ENCODE data around the gene NCKAP1. TPM values are rescaled to one million over a fixed set of nuclear protein-coding genes. Genes with fewer than 3 reads are reported as not detected.

The NCKAP1 gene
- total RNA-seq, 4 donors from 2014 or later, result 33.8 to 96.5 (median 77.4) TPM

- Histone ChIP-seq H3K27ac (no peak overlapping the region), H3K4me1 (no peaks in the 10 kb centered on the region), H3K36me3 (peaks cover 0 to 32% (median 0%) of the 10 kb centered on the region in 3 donors), H3K9me3 (no peaks in the 10 kb centered on the region), H3K27me3 (no peaks in the 10 kb centered on the region), H3K4me3 (no peak overlapping the region)
- DNase-seq, result no peak
- TF ChIP-seq CTCF (IDR thresholded peaks at IDR 0.05), result no peak
- TF ChIP-seq POLR2A (IDR thresholded peaks at IDR 0.05), result no peak
These were observed 97.0 kb downstream of the NCKAP1 start for GRCh38 chr2:182941121-182941722.

GRCh38 chr2:182937870-182938269 lies 100.4 kb downstream of the NCKAP1 start:
- Histone ChIP-seq H3K27me3 (no peaks in the 10 kb centered on the region), H3K9me3 (no peaks in the 10 kb centered on the region), H3K4me1 (no peaks in the 10 kb centered on the region), H3K4me3 (no peak overlapping the region), H3K27ac (no peak overlapping the region), H3K36me3 (peaks cover 0 to 49% (median 0%) of the 10 kb centered on the region in 3 donors)
- no peak for TF ChIP-seq POLR2A (IDR thresholded peaks at IDR 0.05)
- no peak for TF ChIP-seq CTCF (IDR thresholded peaks at IDR 0.05)
- no peak for DNase-seq

DNA sequence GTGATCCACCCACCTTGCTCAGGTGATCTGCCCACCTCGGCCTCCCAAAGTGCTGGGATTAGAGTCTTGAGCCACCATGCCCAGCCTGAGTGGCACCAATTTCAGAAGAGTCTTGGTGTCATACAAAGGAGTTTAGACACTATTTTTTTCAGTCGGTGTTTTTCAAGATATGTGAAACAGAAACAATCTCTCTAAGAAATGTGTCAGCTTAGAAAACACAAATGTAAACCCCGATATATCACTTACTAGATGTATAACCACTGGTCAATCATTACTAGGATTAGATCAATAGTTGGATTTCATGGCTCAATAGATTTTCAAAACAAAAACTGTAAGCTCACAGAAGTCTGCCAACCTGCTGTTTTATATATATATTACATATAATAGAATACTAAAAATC lies 104.6 kb downstream of the NCKAP1 start:
- no peak for TF ChIP-seq CTCF (IDR thresholded peaks at IDR 0.05)
- TF ChIP-seq POLR2A (IDR thresholded peaks at IDR 0.05), result no peak
- no peaks in the 10 kb centered on the region for H3K4me1 ChIP-seq
- no peak overlapping the region for H3K27ac ChIP-seq
- H3K4me3 ChIP-seq, result no peak overlapping the region
- H3K27me3 ChIP-seq, result no peaks in the 10 kb centered on the region
- H3K36me3 ChIP-seq, result peaks cover 0 to 49% (median 0%) of the 10 kb centered on the region in 3 donors
- H3K9me3 ChIP-seq, result no peaks in the 10 kb centered on the region
- DNase-seq, result no peak

- no peak overlapping the region for H3K4me3 ChIP-seq
- TF ChIP-seq CTCF (IDR thresholded peaks at IDR 0.05) (no peak), POLR2A (IDR thresholded peaks at IDR 0.05) (no peak)
These were observed 108.3 kb downstream of the NCKAP1 start for GRCh38 chr2:182929972-182930371.

DNA sequence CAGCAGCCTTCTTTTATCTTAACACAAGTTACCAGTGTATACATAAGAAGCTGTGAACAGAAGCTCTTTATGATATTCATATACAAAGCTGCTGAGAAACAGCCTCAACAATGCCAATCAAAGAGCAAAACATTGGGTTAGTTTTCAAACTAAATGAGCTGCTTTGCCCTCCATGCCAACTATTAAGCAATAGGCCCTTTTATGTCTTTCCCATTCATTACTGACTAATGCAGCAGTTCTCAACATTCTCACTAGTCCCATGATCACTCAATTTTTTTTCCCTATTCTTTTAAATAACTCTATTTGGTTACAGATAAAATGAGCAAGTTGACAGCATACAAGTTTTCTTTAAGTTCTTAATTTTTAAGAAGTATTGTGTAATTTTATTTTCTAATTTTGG lies 114.0 kb downstream of the NCKAP1 start:
- no peak for DNase-seq
- peaks cover 0 to 68% (median 0%) of the 10 kb centered on the region in 3 donors for H3K36me3 ChIP-seq
- no peaks in the 10 kb centered on the region for H3K9me3 ChIP-seq
- no peak overlapping the region for H3K4me3 ChIP-seq
- H3K27ac ChIP-seq, result no peak overlapping the region
- no peaks in the 10 kb centered on the region for H3K4me1 ChIP-seq
- no peaks in the 10 kb centered on the region for H3K27me3 ChIP-seq
- TF ChIP-seq CTCF (IDR thresholded peaks at IDR 0.05) (no peak), POLR2A (IDR thresholded peaks at IDR 0.05) (no peak)

More at GRCh38 chr2:182929972-182930371, 108.3 kb downstream of the NCKAP1 start:
- Histone ChIP-seq H3K9me3 (no peaks in the 10 kb centered on the region), H3K36me3 (peaks cover 0 to 55% (median 0%) of the 10 kb centered on the region in 3 donors), H3K4me1 (no peaks in the 10 kb centered on the region), H3K27me3 (no peaks in the 10 kb centered on the region), H3K27ac (no peak overlapping the region)
- DNase-seq, result no peak

Measured in Peyer's patch (tissue), 4 donors.